Colonic mucosa (tissue), 4 donors: ENCODE data around the gene SLC27A5. TPM values are rescaled to one million over a fixed set of nuclear protein-coding genes. Genes with fewer than 3 reads are reported as not detected.
A peak's percentile ranks its signal among the peaks of the same experiment; 100 is the strongest.

Experiments
- DNase-seq: peaks from one replicate; pipeline ENCODE4 v3.0.0-alpha.2; 2020
- H3K27ac ChIP-seq: fragments of 200-600 bp; one replicate; pipeline ENCODE4 v1.8.0; 2021
- H3K27me3 ChIP-seq: fragments of 200-600 bp; one replicate; pipeline ENCODE4 v1.8.0; 2021
- H3K36me3 ChIP-seq: fragments of 200-600 bp; one replicate; pipeline ENCODE4 v1.8.0; 2021
- H3K4me1 ChIP-seq: fragments of 200-600 bp; one replicate; pipeline ENCODE4 v1.8.0; 2021; ENCODE audit warnings: mild to moderate bottlenecking
- H3K4me3 ChIP-seq: fragments of 200-600 bp; one replicate; pipeline ENCODE4 v1.8.0; 2021
- H3K9ac ChIP-seq, 2 donors: one replicate each; pipeline ENCODE4 v1.7.0; 2013; ENCODE audit warnings: control low read depth in 2 of 2, low read depth in 2 of 2, low read length in 2 of 2
- H3K9me3 ChIP-seq: fragments of 200-600 bp; one replicate; pipeline ENCODE4 v1.8.0; 2021
- CTCF ChIP-seq: fragments of 200-600 bp; IDR thresholded peaks from one replicate; pipeline ENCODE4 v1.8.0; 2022; ENCODE audit warnings: antibody characterized with exemption, mild to moderate bottlenecking
- intact Hi-C: fragments of 100-400 bp; cut with DNase I; formaldehyde crosslinking; loops from one replicate; pipeline ENCODE4 v1.14.1; 2022
- total RNA-seq, 2 donors: library from RNA; stranded (reverse); fragmentation: NEBNext Ultra II Directional in 1 of 2; extraction: Animal tissue kit (Norgen Biotek cat#: 25700) in 1 of 2; gene quantifications; one replicate each; pipeline ENCODE4 v1.2.1, GENCODE V29; 2021
- donor health status: healthy.
- donor health status: DM: no; HTN: no; CAD: no.
- donor health status: DM: no; HTN: no; CAD: no.

Gene SLC27A5
- total RNA-seq, 2 donors from 2014 or later: 3.7 to 8.7 TPM

- H3K27ac ChIP-seq: no peak overlapping the region
- intact Hi-C loops: no loop called here
- H3K4me1 ChIP-seq: no peaks in the 10 kb centered on the region
- H3K27me3 ChIP-seq: no peaks in the 10 kb centered on the region
- TF ChIP-seq CTCF: no peak
- no peak overlapping the region for H3K9ac ChIP-seq
- no peak for DNase-seq
- H3K36me3 ChIP-seq: peaks cover 4% of the 10 kb centered on the region
- no peak overlapping the region for H3K4me3 ChIP-seq
- no peaks in the 10 kb centered on the region for H3K9me3 ChIP-seq
These were observed 42.4 kb downstream of the SLC27A5 start for GRCh38 chr19:58469241-58470013.

- H3K27ac ChIP-seq: no peak overlapping the region
- peaks cover 4% of the 10 kb centered on the region for H3K36me3 ChIP-seq
- intact Hi-C loops: no loop called here
- DNase-seq: no peak
- H3K9me3 ChIP-seq: no peaks in the 10 kb centered on the region
- no peaks in the 10 kb centered on the region for H3K27me3 ChIP-seq
- no peak for TF ChIP-seq CTCF
- no peak overlapping the region for H3K9ac ChIP-seq
- H3K4me1 ChIP-seq: no peaks in the 10 kb centered on the region
- no peak overlapping the region for H3K4me3 ChIP-seq
These were observed 43.5 kb downstream of the SLC27A5 start for GRCh38 chr19:58468216-58468839.

GRCh38 chr19:58466760-58467589 lies 44.8 kb downstream of the SLC27A5 start, which contains the start of gene ZNF324:
TSS of gene ZNF324 (plus strand) at chr19:58467080. CDS start at chr19:58469186, 2,106 bp downstream.
- H3K27me3 ChIP-seq: no peaks in the 10 kb centered on the region
- H3K4me1 ChIP-seq: no peaks in the 10 kb centered on the region
- TF ChIP-seq CTCF: no peak
- intact Hi-C loops: no loop called here
- H3K9ac ChIP-seq: peak within 1 kb of the TSS; percentile 71 to 96
- H3K36me3 ChIP-seq: peaks cover 4% of the 10 kb centered on the region
- H3K27ac ChIP-seq: no peak within 1 kb of the TSS
- DNase-seq: peak; percentile 99
- peak within 1 kb of the TSS; percentile 69 for H3K4me3 ChIP-seq
- H3K9me3 ChIP-seq: no peaks in the 10 kb centered on the region

GRCh38 chr19:58466089-58466759 lies 45.6 kb downstream of the SLC27A5 start:
- Histone ChIP-seq H3K4me1 (no peaks in the 10 kb centered on the region), H3K9me3 (no peaks in the 10 kb centered on the region), H3K27ac (no peak overlapping the region), H3K27me3 (no peaks in the 10 kb centered on the region), H3K9ac (peak overlapping the region; percentile 46 to 65), H3K36me3 (peaks cover 4% of the 10 kb centered on the region), H3K4me3 (peak overlapping the region; percentile 69)
- DNase-seq: no peak
- intact Hi-C loops: no loop called here
- no peak for TF ChIP-seq CTCF

- no peak overlapping the region for H3K27ac ChIP-seq
- no peak for DNase-seq
- H3K9me3 ChIP-seq: no peaks in the 10 kb centered on the region
- no peaks in the 10 kb centered on the region for H3K27me3 ChIP-seq
- no peaks in the 10 kb centered on the region for H3K4me1 ChIP-seq
- no peak overlapping the region for H3K9ac ChIP-seq
- H3K4me3 ChIP-seq: no peak overlapping the region
- TF ChIP-seq CTCF: no peak
- H3K36me3 ChIP-seq: no peaks in the 10 kb centered on the region
- intact Hi-C loops: no loop called here
These were observed 51.8 kb downstream of the SLC27A5 start for GRCh38 chr19:58460039-58460438.
